Neuronal stem cell (in vitro differentiated cells): Measurements from ENCODE around the gene BSND.

ENCODE experiments used
- DNase-seq: peaks from one replicate; pipeline ENCODE4 v3.0.0-alpha.2; 2013; ENCODE audit warnings: low spot score
- H2AFZ ChIP-seq: one replicate; pipeline ENCODE4 v1.6.1; 2013; ENCODE audit warnings: mild to moderate bottlenecking, low read length, inconsistent platforms
- H2AK5ac ChIP-seq: 2 replicates; pipeline ENCODE4 v1.6.1; 2013; ENCODE audit warnings: low read depth, mild to moderate bottlenecking, inconsistent platforms, low read length, moderate library complexity, mixed read lengths
- H2BK120ac ChIP-seq: 2 replicates; pipeline ENCODE4 v1.6.1; 2013; ENCODE audit warnings: low read depth, mild to moderate bottlenecking, inconsistent platforms, low read length, moderate library complexity, mixed read lengths
- H2BK12ac ChIP-seq: one replicate; pipeline ENCODE4 v1.6.1; 2013; ENCODE audit warnings: low read length, inconsistent platforms
- H2BK15ac ChIP-seq: 2 replicates; pipeline ENCODE4 v1.6.1; 2013; ENCODE audit warnings: mild to moderate bottlenecking, low read length, inconsistent platforms, mixed read lengths
- H2BK5ac ChIP-seq: one replicate; pipeline ENCODE4 v1.6.1; 2013; ENCODE audit warnings: inconsistent platforms, mild to moderate bottlenecking, low read length, moderate library complexity
- H3K14ac ChIP-seq: one replicate; pipeline ENCODE4 v1.6.1; 2013; ENCODE audit warnings: low read length, inconsistent platforms
- H3K18ac ChIP-seq: 2 replicates; pipeline ENCODE4 v1.6.1; 2013; ENCODE audit warnings: low read length, inconsistent platforms
- H3K23ac ChIP-seq: 2 replicates; pipeline ENCODE4 v1.6.1; 2013; ENCODE audit warnings: low read depth, mild to moderate bottlenecking, mixed read lengths, low read length, inconsistent platforms; ENCODE audit not compliant: poor library complexity
- H3K27ac ChIP-seq: replicated peaks from 3 replicates; pipeline ENCODE4 v1.5.1; 2013; ENCODE audit warnings: low read length, inconsistent platforms
- H3K27me3 ChIP-seq, 3 experiments: 2 replicates each; pipeline ENCODE4 v1.6.1; 2013; ENCODE audit warnings: low read length in 3 of 3, mild to moderate bottlenecking in 2 of 3, inconsistent platforms in 1 of 3, low read depth in 1 of 3, mixed read lengths in 1 of 3, moderate library complexity in 1 of 3; ENCODE audit not compliant: control insufficient read depth in 3 of 3, insufficient read depth in 3 of 3
- H3K36me3 ChIP-seq, 2 donors: replicated peaks in 1 of 2; 2 replicates each; pipeline ENCODE4 v1.6.1; 2013; ENCODE audit warnings: low read length in 2 of 2; ENCODE audit not compliant: control insufficient read depth in 2 of 2, insufficient read depth in 2 of 2
- H3K4ac ChIP-seq: 2 replicates; pipeline ENCODE4 v1.6.1; 2013; ENCODE audit warnings: inconsistent platforms, mild to moderate bottlenecking, low read length, moderate library complexity
- H3K4me1 ChIP-seq, 2 donors: 1 replicate in 1 of 2; 2 replicates in 1 of 2; pipeline ENCODE4 v1.6.1; 2013; ENCODE audit warnings: low read length in 2 of 2, low read depth in 1 of 2; ENCODE audit not compliant: control insufficient read depth in 2 of 2, insufficient read depth in 1 of 2
- H3K4me2 ChIP-seq: one replicate; pipeline ENCODE4 v1.6.1; 2013; ENCODE audit warnings: mild to moderate bottlenecking, low read length, inconsistent platforms; ENCODE audit not compliant: insufficient read depth, poor library complexity, severe bottlenecking
- H3K4me3 ChIP-seq, 2 donors: 2 replicates each; pipeline ENCODE4 v1.5.1; 2013; ENCODE audit warnings: low read length in 2 of 2, mild to moderate bottlenecking in 2 of 2, inconsistent platforms in 1 of 2, moderate library complexity in 1 of 2
- H3K79me1 ChIP-seq: one replicate; pipeline ENCODE4 v1.6.1; 2013; ENCODE audit warnings: low read depth, mild to moderate bottlenecking, inconsistent platforms, low read length, moderate library complexity
- H3K9ac ChIP-seq: one replicate; pipeline ENCODE4 v1.6.1; 2013; ENCODE audit warnings: mild to moderate bottlenecking, low read depth, low read length, inconsistent platforms; ENCODE audit not compliant: poor library complexity
- H3K9me3 ChIP-seq, 2 donors: replicated peaks in 1 of 2; 2 replicates each; pipeline versions ENCODE3 to v1.6.1; 2013; ENCODE audit warnings: low read length in 2 of 2, mild to moderate bottlenecking in 2 of 2, inconsistent platforms in 1 of 2, low read depth in 1 of 2, mixed read lengths in 1 of 2, moderate library complexity in 1 of 2; ENCODE audit not compliant: control insufficient read depth in 2 of 2, insufficient read depth in 1 of 2
- H4K8ac ChIP-seq: one replicate; pipeline ENCODE4 v1.6.1; 2013; ENCODE audit warnings: low read depth, mild to moderate bottlenecking, inconsistent platforms, low read length, moderate library complexity
- H4K91ac ChIP-seq: one replicate; pipeline ENCODE4 v1.6.1; 2013; ENCODE audit warnings: low read length, low read depth, mild to moderate bottlenecking, inconsistent platforms; ENCODE audit not compliant: poor library complexity
- WGBS, 2 donors: extraction: QIAGEN DNeasy Blood & Tissue Kit; methylation state at CpG; one replicate each; pipeline ENCODE4 v1.1.7; 2013; ENCODE audit warnings: missing lambda C conversion rate in 2 of 2, mixed read lengths in 1 of 2; ENCODE audit not compliant: insufficient read length in 2 of 2, insufficient replicate concordance in 1 of 2; ENCODE audit errors: extremely low coverage in 2 of 2; 5-methylcytosine and 5-hydroxymethylcytosine counted together

Gene BSND

DNA sequence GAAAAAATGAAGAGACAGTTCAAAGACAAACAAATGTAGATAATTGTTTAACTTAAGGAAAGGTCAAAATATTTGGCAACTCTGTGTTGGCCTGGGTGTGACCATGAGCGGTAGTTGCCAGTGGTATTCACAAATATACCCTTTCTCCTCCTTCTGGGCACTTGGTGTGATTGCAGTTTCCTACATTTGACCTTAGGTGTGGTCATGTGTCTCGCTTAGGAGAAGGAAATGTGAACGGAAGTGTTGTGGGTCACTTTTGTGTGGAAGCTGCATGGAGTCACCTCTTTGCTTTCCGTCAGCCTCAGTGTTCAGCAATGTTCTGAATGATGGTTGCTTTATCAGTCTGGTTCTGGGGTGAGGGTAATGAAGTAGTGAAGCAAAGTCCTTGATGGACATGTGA, 37.2 kb downstream of the BSND start:
- Histone ChIP-seq H4K91ac (no peak overlapping the region), H3K4me1 (peaks cover 0 to 19% of the 10 kb centered on the region in 2 donors), H2BK12ac (no peak overlapping the region), H3K9me3 (peaks cover 0 to 2% of the 10 kb centered on the region in 2 donors), H3K23ac (no peak overlapping the region), H3K27me3 (peaks cover 7 to 70% (median 25%) of the 10 kb centered on the region in 3 experiments), H3K4me2 (no peak overlapping the region), H3K18ac (no peak overlapping the region), H3K9ac (no peak overlapping the region), H2BK5ac (no peak overlapping the region), H4K8ac (no peak overlapping the region), H2BK15ac (no peak overlapping the region), H3K27ac (no peak overlapping the region), H2AK5ac (no peak overlapping the region), H3K4ac (no peak overlapping the region), H2AFZ (no peak overlapping the region), H3K36me3 (no peaks in the 10 kb centered on the region), H3K14ac (no peak overlapping the region), H2BK120ac (no peak overlapping the region), H3K79me1 (no peaks in the 10 kb centered on the region), H3K4me3 (no peak overlapping the region)
- DNase-seq: no peak
- WGBS, 2 donors: no CpG with 5 or more reads among the region's 4 CpGs

DNA sequence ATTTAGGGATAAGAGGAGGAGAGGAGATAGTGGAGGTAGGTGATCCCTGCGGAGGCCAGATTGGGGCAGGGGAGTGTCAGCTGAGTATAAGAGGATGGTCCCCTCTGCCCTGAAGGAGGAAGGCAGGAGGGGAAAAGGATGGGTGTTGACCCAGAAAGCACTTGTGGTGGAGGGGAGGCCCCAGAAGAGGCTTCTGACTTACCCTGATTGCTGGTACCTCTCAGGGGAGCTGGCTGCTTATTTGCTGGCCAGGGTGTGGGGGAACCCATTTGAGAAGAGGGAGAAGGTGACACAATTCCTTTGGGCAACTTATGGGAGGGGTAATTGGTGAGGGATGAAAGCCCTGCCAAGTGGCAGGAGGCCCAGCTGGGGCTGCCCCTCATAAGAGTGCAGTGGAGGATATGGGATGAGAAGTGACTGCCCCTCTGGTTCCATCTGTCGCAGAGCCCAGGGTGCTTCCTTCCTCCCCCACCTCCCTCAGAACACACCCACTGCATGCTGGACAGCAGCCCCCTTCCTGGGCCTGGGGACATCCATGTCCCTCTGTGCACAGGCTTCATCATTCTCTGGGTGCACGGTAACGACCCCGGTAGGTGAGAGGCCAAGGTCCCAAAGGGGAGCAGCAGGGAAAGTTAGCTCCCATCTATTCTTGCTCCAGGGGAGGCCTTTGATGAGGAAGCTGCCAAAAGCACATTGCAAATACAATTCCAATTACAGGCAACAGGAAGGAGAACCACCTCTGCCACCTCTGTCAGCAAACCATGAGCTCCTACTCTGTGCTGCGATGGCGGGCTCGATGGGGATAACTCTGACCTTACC, 39.2 kb downstream of the BSND start:
- H2BK12ac ChIP-seq: peak overlapping the region; percentile 51
- WGBS, 2 donors: no CpG with 5 or more reads among the region's 8 CpGs
- no peak overlapping the region for H3K9ac ChIP-seq

DNA sequence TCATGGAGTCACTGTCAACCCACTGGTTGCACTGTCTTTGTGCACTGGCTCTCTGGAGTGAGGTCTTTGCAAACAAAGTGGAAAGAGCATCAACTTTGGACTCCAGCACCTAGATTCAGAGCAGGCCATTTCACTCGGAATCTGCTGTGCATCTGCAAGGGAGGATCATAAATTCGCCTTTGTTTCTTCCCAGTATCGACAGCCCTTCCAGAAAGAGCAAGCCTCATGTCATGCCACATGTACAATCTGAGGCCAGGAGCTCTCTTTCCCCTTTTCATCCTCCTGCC, 39.8 kb downstream of the BSND start:
- Histone ChIP-seq H3K4me2 (no peak overlapping the region), H4K8ac (no peak overlapping the region), H4K91ac (no peak overlapping the region), H3K4me3 (no peak overlapping the region), H3K4me1 (peaks cover 0 to 17% of the 10 kb centered on the region in 2 donors), H3K9me3 (peaks cover 0 to 2% of the 10 kb centered on the region in 2 donors), H3K27ac (no peak overlapping the region), H2BK12ac (peak overlapping the region; percentile 51), H3K23ac (no peak overlapping the region), H3K18ac (no peak overlapping the region), H3K14ac (no peak overlapping the region), H3K4ac (no peak overlapping the region), H3K27me3 (peaks cover 7 to 91% (median 29%) of the 10 kb centered on the region in 3 experiments), H2BK120ac (no peak overlapping the region), H3K36me3 (no peaks in the 10 kb centered on the region), H3K79me1 (no peaks in the 10 kb centered on the region), H2BK15ac (peak overlapping the region; percentile 34), H2AK5ac (no peak overlapping the region), H3K9ac (no peak overlapping the region), H2BK5ac (no peak overlapping the region), H2AFZ (no peak overlapping the region)
- WGBS, 2 donors: no CpG with 5 or more reads among the region's 3 CpGs
- no peak for DNase-seq

More for the DNA sequence above, 39.2 kb downstream of the BSND start:
- peaks cover 0 to 19% of the 10 kb centered on the region in 2 donors for H3K4me1 ChIP-seq
- no peaks in the 10 kb centered on the region for H3K79me1 ChIP-seq
- no peak overlapping the region for H2BK120ac ChIP-seq
- no peak overlapping the region for H4K91ac ChIP-seq
- H3K23ac ChIP-seq: no peak overlapping the region
- H3K4me2 ChIP-seq: no peak overlapping the region
- H3K9me3 ChIP-seq: peaks cover 0 to 2% of the 10 kb centered on the region in 2 donors
- peak overlapping the region; percentile 8 for H2AK5ac ChIP-seq
- H3K14ac ChIP-seq: no peak overlapping the region
- no peak overlapping the region for H3K4ac ChIP-seq
- H4K8ac ChIP-seq: no peak overlapping the region
- H2AFZ ChIP-seq: no peak overlapping the region
- H3K36me3 ChIP-seq: no peaks in the 10 kb centered on the region
- H2BK15ac ChIP-seq: peak overlapping the region; percentile 34
- H3K4me3 ChIP-seq: no peak overlapping the region
- H2BK5ac ChIP-seq: no peak overlapping the region
- H3K27me3 ChIP-seq: peaks cover 7 to 90% (median 29%) of the 10 kb centered on the region in 3 experiments
- no peak overlapping the region for H3K27ac ChIP-seq
- DNase-seq: no peak
- H3K18ac ChIP-seq: peak overlapping the region; percentile 7

DNA sequence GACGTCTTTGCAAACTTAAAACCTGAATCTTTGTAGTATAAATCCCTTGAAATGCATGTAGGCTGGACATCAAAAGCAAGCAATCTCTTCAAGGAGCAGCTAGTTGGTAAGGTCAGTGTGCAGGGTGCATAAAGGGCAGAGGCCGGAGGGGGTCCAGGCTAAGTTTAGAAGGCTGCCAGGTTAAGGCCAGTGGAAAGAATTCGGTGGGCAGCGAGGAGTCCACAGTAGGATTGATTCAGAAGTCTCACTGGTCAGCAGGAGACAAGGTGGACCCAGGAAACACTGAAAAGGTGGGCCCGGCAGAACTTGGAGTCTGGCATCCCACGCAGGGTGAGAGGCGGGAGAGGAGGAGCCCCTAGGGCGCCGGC, 40.2 kb downstream of the BSND start:
- Histone ChIP-seq H3K4me3 (no peak overlapping the region), H3K79me1 (no peaks in the 10 kb centered on the region), H2BK12ac (no peak overlapping the region), H4K8ac (no peak overlapping the region), H3K18ac (peak overlapping the region; percentile 98), H3K14ac (no peak overlapping the region), H3K27me3 (peaks cover 7 to 91% (median 29%) of the 10 kb centered on the region in 3 experiments), H2BK120ac (no peak overlapping the region), H3K9me3 (peaks cover 0 to 2% of the 10 kb centered on the region in 2 donors), H2AK5ac (no peak overlapping the region), H2BK15ac (no peak overlapping the region), H2BK5ac (no peak overlapping the region), H3K27ac (no peak overlapping the region), H3K4me1 (peaks cover 0 to 13% of the 10 kb centered on the region in 2 donors), H4K91ac (no peak overlapping the region), H3K36me3 (no peaks in the 10 kb centered on the region), H2AFZ (peak overlapping the region; percentile 87), H3K4ac (no peak overlapping the region), H3K23ac (no peak overlapping the region), H3K4me2 (peak overlapping the region; percentile 99), H3K9ac (no peak overlapping the region)
- no peak for DNase-seq
- no CpG with 5 or more reads among the region's 9 CpGs for WGBS, 2 donors
